Measurements from ENCODE around the gene PDLIM3. TPM values are rescaled to one million over a fixed set of nuclear protein-coding genes. Genes with fewer than 3 reads are reported as not detected.

Gene PDLIM3
- total RNA-seq, 1 donor from 2014 or later = 1.4 TPM

- H3K36me3 Mint-ChIP-seq = no peaks in the 10 kb centered on the region
- no peaks in the 10 kb centered on the region for H3K9me3 Mint-ChIP-seq
- H4K20me1 ChIP-seq (ENCODE audit: low read depth) = no peaks in the 10 kb centered on the region
- no peak overlapping the region for H3K27ac ChIP-seq
- H3K4me3 Mint-ChIP-seq = peak overlapping the region; percentile 53
- H3K79me2 ChIP-seq (ENCODE audit: low read depth) = no peaks in the 10 kb centered on the region
- peaks cover 21% of the 10 kb centered on the region for H3K27me3 ChIP-seq
- no peaks in the 10 kb centered on the region for H3K4me1 ChIP-seq
- no peak overlapping the region for H3K9ac ChIP-seq
- no peak overlapping the region for H3K27ac Mint-ChIP-seq
- H3K4me3 ChIP-seq = no peak overlapping the region
- no peaks in the 10 kb centered on the region for H3F3A ChIP-seq (ENCODE audit: low read depth)
- H3K4me2 ChIP-seq = no peak overlapping the region
- no peaks in the 10 kb centered on the region for H3K9me3 ChIP-seq (ENCODE audit: low read depth)
- DNase-seq (ENCODE audit: low spot score) = no peak
- peaks cover 5% of the 10 kb centered on the region for H3K27me3 Mint-ChIP-seq (ENCODE audit: insufficient read depth, low read depth)
- no peaks in the 10 kb centered on the region for H3K36me3 ChIP-seq
- H2AFZ ChIP-seq (replicated peaks) = no peak overlapping the region
- TF ChIP-seq EZH2phosphoT487 (IDR thresholded peaks at IDR 0.05) = no peak
- TF ChIP-seq CTCF (IDR thresholded peaks at IDR 0.05) = no peak
- no peak for TF ChIP-seq EZH2 (IDR thresholded peaks at IDR 0.05)
- H3K4me1 Mint-ChIP-seq = peaks cover 15% of the 10 kb centered on the region
Observed at GRCh38 chr4:185473247-185473646, 62.1 kb downstream of the PDLIM3 start.

DNA sequence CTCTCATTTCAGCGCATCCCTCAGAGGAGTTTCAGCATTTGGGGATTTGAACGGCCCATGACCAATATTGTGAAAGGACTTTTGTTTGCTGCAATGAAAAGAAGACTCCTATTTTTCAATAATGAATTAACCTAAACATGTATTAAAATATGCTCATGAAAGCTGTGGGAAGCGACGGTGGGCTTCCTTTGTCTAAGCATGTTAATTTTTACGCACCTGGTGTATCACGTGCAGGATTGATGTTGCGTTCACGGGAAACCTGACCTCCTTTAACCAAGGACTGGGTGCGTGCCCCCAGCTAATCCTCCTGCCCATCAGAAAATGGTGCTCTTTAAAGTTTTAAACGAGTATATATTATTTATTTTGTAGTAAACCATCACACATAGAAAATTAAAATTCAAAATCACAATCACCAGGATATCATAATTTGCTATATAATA is 63.2 kb downstream of the PDLIM3 start:
- TF ChIP-seq CTCF (IDR thresholded peaks at IDR 0.05) = no peak
- TF ChIP-seq EZH2 (IDR thresholded peaks at IDR 0.05) = no peak
- no peak for TF ChIP-seq EZH2phosphoT487 (IDR thresholded peaks at IDR 0.05)
- H3K27ac Mint-ChIP-seq = no peak overlapping the region
- no peaks in the 10 kb centered on the region for H3K36me3 ChIP-seq
- H3K4me3 ChIP-seq = peak overlapping the region; percentile 90
- H3K79me2 ChIP-seq (ENCODE audit: low read depth) = no peaks in the 10 kb centered on the region
- H3K4me1 Mint-ChIP-seq = peaks cover 15% of the 10 kb centered on the region
- no peaks in the 10 kb centered on the region for H3F3A ChIP-seq (ENCODE audit: low read depth)
- no peaks in the 10 kb centered on the region for H3K9me3 Mint-ChIP-seq
- peaks cover 5% of the 10 kb centered on the region for H3K27me3 Mint-ChIP-seq (ENCODE audit: insufficient read depth, low read depth)
- peaks cover 21% of the 10 kb centered on the region for H3K27me3 ChIP-seq
- peak overlapping the region; percentile 82 for H3K4me2 ChIP-seq
- H3K9ac ChIP-seq = no peak overlapping the region
- no peaks in the 10 kb centered on the region for H3K9me3 ChIP-seq (ENCODE audit: low read depth)
- H3K4me1 ChIP-seq = no peaks in the 10 kb centered on the region
- peak overlapping the region; percentile 93 for H3K4me3 Mint-ChIP-seq
- no peaks in the 10 kb centered on the region for H3K36me3 Mint-ChIP-seq
- H4K20me1 ChIP-seq (ENCODE audit: low read depth) = no peaks in the 10 kb centered on the region
- H2AFZ ChIP-seq (replicated peaks) = peak overlapping the region; percentile 90
- no peak for DNase-seq (ENCODE audit: low spot score)
- no peak overlapping the region for H3K27ac ChIP-seq

DNA sequence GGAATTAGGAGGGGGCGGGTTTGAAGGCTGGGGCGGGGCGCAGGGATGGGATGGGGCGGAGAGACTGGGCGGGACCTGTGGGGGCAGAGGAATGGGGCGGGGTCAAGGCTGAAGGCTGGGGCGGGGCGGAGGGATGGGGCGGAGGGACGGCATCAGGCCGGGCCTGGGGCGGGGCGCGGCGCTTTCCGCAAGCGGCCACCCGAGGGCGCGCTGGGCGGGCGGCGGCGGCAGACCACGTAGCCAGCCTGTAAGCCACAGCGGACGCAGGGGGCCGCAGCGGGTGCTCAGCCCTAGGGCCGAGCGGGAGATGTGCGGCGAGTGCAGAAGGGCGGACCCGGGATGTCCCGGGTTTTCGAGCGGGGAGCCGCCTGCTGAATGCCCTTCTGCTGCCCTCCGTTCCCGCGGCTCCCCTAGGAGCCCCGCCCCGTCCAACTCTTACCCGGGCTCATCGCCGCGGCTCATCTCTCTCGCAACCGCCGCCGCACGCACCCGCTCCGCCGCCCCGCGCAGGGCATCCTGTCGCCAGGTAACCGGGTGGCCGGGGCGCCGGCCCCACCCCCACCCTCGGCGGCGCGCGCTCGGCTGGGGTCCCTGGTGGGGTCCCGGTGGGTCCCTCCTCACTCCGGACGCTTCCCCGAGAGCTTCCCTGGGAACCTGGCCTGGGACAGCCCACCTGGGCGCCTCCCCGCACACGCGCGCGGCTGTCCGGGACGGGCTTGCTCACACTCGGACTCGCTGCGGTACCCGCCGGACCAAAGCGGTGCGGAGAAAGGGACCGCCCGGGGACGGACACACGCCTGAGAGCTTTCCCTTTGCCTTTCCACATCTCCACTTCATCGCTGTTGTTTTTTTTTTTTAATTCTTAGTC is 63.8 kb downstream of the PDLIM3 start, which contains the start of gene CCDC110:
Gene CCDC110 (minus strand): TSS at position 499 of the 868 bp plus-strand sequence. CDS start 50 bp downstream, at position 449.
- Histone ChIP-seq H3K4me3 (peak within 1 kb of the TSS; percentile 90), H3K27ac (no peak within 1 kb of the TSS), H3K4me1 (no peaks in the 10 kb centered on the region), H3K79me2 (ENCODE audit: low read depth) (no peaks in the 10 kb centered on the region), H3K9me3 (ENCODE audit: low read depth) (no peaks in the 10 kb centered on the region), H3K27me3 (peaks cover 21% of the 10 kb centered on the region), H3K36me3 (no peaks in the 10 kb centered on the region), H2AFZ (replicated peaks) (peak within 1 kb of the TSS; percentile 91), H3F3A (ENCODE audit: low read depth) (no peaks in the 10 kb centered on the region), H3K9ac (peak within 1 kb of the TSS; percentile 15), H4K20me1 (ENCODE audit: low read depth) (no peaks in the 10 kb centered on the region), H3K4me2 (peak within 1 kb of the TSS; percentile 82)
- Mint-ChIP-seq H3K27me3 (ENCODE audit: insufficient read depth, low read depth) (peaks cover 5% of the 10 kb centered on the region), H3K9me3 (no peaks in the 10 kb centered on the region), H3K4me1 (peaks cover 15% of the 10 kb centered on the region), H3K36me3 (no peaks in the 10 kb centered on the region), H3K27ac (no peak within 1 kb of the TSS), H3K4me3 (peak within 1 kb of the TSS; percentile 93)
- DNase-seq (ENCODE audit: low spot score) = peak; percentile 97
- TF ChIP-seq EZH2 (IDR thresholded peaks at IDR 0.05) = no peak
- no peak for TF ChIP-seq EZH2phosphoT487 (IDR thresholded peaks at IDR 0.05)
- TF ChIP-seq CTCF (IDR thresholded peaks at IDR 0.05) = peak; percentile 73
